DMS153 (cell line): ENCODE measurements around the gene GALNT7.

ENCODE experiments used
- DNase-seq: peaks from one replicate; lab custom pipeline; 2025; lab: John Stamatoyannopoulos, UW

Gene GALNT7

DNA sequence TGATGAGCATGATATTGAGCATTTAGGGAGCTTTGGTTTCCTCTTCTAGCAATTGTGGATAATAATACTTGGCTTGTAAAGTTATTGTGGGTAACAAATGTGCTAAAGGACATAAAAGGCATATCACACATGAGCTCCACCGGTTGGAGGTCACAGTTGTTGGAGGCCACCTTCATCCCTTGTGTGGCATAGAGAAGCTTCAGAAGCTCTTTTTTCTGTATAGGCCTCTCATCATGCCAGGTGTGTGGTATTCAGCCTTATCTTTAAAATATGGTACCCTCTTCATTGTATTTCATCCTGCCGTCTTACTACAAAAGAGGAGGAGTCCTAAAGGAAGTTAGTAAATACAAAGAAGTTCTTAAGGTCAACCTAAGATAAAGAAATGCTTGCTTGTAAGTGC lies 99.1 kb downstream of the GALNT7 start:
- no peak for DNase-seq

DNA sequence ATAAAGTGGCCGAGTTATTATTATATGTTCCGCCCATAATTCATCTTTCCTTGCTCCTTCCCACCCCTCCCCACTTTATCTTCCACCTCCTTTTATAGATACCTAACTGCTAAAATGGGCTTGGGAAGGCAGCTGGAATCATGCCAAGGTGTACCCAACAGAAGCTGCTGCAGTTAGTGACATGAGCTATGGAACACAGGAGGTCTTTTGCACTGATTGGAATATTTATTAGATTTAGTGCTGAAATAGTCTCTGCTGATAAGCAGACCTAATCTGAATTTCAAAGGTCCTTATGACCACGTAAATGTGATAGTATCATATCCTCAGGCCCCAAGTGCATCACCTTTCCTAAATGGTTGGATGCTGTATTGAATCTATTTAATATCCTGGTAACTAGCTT lies 100.7 kb downstream of the GALNT7 start:
- no peak for DNase-seq

DNA sequence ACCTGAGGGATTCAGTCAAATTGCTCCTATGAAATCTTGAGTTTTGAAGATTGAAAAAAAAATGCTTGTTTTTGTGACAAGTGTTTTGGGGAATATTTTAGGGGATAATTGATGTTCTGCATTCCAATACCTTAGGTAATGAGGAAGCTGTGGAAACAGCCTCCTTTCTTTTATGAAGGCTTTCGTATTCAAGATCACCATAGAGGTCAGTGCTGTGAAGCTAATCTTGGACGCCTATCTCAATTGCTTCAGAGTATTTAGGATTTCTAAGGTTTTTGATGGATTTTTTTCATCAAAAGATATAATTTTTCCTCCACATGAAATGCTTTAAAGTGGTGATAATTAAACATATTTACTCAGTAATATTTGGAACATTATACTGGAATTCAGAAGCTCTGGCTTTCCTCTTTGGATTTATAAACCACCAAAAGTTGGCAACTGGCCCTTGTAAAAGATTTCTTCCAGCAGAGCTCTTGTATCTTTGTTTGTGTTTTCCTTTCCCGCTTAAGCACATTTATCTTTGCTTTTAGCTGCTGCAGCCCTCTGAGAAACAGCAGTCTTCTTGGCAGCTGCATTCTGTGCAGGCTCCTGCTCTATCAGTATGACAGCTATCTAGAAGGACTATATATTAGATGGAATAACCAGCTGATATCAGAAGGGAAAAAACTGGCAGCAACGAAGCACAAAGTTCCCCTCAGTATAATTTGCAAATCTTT lies 101.9 kb downstream of the GALNT7 start:
- DNase-seq = no peak

DNA sequence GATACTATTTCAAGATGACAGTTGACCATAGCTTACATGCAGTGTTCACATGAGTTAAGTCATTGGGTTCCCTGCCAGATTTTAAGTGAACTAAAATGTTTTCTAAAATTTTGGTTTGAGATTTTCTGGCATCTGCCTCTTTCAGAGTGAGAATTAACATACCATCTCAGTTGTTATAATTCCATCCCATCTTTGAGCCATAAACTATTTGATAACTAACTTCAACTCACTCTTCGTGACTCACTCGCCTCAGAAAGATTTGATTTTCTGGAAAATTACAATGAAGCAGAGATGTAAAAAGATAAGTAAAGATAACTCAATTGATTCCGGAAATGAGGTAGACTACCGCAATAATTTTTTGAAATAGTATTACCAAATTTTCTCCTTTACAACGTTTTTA lies 103.7 kb downstream of the GALNT7 start:
- no peak for DNase-seq

DNA sequence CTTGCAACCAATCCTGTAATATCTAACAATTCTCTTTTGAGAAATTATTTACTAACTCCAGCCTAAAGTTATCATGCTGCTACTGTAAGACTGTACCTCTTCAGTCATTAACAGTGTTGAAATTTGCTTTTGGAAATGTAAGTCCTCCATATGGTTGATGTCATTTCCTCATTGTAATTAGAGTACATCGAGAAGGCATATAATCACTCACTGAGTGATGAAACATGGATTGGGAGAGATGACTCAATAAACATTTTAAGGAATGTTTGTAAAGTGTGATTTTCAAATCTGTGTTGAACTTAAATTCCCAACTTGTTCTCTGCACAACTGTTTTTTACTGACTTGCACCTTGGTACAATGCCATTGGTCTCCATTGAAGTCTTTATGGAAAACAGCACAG lies 104.4 kb downstream of the GALNT7 start:
- DNase-seq = no peak

DNA sequence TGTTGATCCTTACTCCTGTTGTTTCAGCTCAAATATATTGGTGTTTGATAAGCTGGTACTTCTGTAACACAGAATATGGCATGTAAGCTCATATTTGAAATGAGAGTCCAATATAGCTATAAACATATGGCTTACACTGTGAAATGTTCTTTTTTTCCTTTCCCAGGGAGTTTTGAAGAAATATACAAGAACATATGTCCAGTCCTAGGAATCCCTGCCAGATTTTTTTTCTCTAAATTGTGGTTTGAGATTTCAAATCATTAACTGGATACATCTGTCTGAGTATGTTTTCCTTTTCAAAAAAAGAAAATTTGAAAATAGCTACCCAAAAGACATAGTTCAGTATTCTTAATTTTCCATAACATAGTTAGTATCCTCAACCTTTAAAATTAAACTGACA lies 105.3 kb downstream of the GALNT7 start:
- DNase-seq = no peak

DNA sequence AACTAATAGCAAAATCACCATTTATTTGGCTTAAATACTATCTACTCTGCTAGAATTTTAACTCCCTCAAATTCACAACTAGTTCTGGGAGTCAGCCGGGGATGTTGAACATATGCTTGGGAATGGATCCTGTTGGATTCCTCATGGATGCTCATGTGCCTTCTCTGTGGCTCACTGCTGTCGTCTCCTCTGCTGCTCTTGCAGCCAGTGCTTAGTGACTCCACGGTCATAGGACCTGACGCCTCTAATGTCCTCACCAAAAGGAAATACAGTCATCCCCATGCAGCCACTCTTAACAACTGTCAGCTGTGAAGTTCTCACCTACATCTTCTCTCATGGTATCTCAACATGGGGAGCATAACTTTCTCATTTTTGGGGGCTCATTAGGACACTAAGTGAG lies 106.1 kb downstream of the GALNT7 start:
- no peak for DNase-seq

DNA sequence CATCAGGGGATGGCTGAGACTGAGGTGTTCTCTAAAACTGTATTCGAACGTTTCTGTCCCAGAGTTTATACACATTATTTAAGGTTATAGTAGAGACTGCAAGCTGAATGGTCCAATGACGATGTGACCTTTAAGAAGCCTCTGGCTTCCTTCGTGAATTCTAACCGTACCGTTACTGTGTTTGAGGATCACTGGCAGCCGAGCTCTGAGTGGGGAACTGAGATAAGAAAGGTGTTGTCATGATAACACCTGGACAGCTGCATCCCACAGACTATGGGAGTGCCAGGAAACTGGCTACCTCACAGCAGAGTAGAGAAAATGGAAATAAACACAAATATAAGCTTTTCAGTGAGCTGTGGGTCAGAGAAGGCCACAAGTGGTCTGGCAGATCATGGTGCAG lies 106.5 kb downstream of the GALNT7 start:
- DNase-seq = no peak

DNA sequence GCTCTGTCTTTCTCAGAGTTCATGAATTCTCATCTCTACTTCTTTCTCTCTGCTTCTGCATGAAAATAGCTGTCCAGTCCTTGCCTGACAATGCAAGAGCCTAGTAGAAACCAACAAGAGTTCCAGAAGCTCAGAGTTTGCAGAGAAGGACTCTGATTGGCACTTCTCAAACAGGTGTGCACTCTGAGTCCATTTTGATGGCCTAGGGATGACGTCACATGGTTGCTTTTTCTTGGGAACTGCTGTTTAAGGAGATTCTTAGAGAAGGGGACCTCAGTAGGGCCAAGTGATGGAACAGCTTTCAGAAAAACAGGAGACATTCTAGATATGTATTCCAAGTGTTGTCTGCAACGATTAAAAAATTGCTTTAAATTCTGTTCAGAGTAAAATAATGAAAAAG lies 108.7 kb downstream of the GALNT7 start:
- no peak for DNase-seq

DNA sequence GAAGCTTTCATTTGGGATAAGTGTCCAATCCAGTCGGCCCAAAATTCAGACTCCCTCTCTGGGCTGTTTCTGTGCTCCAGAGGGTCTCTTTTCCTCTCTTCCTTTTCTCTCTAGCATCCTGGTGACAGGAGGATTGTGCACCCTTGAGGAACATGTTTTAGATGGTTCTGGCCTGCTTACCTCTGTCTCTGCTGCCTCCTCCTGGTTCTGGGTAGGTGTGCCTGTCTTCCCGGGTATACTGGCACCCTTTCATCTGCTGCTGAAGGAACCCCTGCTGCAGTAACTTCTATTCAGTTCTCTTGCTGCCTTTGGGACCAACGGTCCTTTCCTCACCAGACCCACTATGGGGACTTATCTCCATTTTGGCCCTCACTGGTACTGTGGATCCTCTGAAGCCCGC lies 112.4 kb downstream of the GALNT7 start:
- no peak for DNase-seq

DNA sequence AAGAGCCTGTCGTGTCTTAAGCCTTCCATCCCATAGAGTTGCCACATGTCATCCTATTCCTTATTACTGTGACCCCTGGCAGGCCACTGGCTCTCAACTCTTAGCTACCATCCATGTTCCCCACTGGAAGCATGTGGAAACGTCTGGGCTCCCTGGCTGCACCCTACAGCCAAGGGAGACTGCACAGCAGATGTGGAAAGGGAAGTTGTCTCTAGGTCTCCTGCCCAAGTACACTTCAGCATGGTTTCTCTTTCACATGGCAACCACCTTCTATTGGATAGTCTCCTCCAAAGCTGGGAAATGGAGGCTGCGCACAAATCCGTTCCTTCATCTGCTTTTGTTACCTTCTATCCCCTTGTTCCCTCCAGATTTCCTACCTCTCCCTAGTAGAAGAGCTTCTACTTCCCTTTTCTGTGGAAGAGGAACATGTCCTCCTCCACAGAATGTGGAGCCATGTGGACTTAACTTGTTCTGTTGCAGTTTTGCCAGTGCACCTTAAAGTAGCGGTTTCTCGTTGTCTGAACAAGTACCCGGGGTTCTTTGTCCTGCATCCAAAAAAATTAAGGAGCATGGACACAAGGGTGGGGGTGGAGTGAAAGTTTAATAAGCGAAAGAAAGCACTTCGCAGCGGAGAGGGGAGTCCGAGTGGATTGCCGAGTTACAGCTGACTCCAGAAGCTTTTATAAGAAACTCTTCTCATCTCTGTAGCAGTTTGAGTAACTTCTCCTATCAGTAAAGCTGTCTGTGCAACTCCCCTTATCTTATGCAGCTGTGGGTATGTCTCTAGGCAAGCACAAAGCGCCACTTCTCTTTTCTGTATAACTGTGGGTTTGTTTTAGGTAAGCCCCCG lies 113.0 kb downstream of the GALNT7 start:
- DNase-seq = no peak

DNA sequence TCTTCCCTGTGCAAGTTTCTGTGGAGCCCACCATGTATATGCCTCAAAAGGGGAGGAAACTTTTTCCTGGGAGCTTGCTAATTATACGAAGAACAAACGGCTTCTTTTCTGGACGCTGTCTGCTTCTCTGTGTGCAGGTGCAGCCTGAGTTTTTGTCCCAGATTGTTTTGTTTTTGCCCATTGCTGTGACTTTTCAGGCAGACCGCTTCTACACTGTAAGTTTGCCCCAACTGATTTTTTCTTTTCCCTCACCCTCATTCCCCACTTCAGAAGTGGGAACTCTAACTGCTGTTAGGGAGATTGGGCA lies 113.6 kb downstream of the GALNT7 start:
- DNase-seq = no peak

DNA sequence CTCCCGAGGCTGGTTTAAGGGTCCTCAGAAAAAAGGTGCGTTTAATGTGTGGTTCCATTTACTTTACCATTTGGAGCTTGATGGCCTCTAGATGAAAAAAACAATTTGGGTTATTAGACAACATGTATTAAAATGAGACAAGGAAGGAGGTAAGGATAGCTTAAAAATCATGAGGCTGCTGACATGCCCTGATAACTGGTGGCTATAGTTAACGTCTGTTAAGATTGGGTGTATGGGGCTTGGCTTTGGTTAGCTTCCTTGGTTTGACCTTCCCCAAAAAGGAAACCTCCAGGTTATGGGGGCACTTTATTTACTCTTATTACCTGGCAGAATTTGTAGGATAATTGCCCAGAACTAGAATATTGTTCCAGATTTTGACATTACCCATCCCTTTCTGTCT lies 114.0 kb downstream of the GALNT7 start:
- no peak for DNase-seq

DNA sequence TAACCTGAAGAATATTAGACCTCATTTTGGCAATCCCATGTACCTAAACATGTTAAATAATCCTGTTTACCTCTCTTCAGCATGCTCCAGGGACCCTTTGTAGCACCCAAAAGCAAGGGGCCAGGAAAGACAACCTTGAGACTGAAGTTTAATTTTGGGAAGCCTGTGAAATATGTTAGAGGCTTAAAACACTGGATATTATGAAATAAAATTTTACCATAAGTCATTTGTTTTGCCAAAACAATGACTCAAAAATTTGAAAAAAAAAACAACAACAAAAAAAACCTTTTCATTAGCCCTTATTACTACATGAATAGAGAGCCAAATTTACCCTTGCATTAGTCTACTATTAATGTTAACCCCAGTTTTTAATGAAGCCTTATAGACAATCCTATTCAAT lies 115.9 kb downstream of the GALNT7 start:
- DNase-seq = no peak

DNA sequence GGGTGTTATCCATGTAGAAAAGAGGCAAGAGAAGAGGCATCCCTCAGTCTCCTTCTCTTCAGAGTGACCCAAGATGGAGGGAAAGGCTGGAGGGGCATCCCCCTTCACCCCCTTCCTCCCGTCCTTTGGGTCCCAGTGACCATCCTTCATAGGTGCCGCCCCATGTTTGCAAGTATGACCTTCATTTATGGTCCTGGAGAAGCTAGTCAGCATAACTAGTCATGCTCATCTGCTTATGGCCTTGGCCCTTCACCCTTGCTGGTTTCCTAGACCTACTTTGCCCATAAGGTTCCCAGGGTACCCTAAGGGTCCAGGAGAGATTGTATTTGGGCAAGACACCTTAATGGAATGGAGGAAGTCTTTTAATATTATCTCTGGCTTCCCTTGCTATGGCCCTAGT lies 118.9 kb downstream of the GALNT7 start:
- DNase-seq = no peak

DNA sequence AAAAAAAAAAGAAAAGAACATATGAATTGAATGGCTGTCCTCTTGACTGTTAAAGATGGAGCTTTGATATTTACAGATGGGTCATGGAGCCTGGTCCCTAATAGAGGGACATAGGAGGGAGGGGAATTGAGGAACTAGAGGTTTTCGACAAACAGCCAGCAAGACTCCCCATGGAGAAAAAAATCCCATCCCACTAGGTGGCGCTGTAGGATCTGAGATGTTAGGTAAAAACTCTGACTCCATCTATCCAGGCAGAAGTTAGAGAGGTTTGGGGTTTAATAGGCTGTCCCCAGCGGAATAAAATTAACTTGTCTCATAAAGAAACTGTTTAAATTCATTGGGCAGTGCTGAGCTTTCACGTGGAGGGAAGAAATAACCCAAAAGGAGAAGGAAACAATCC lies 119.7 kb downstream of the GALNT7 start:
- no peak for DNase-seq

DNA sequence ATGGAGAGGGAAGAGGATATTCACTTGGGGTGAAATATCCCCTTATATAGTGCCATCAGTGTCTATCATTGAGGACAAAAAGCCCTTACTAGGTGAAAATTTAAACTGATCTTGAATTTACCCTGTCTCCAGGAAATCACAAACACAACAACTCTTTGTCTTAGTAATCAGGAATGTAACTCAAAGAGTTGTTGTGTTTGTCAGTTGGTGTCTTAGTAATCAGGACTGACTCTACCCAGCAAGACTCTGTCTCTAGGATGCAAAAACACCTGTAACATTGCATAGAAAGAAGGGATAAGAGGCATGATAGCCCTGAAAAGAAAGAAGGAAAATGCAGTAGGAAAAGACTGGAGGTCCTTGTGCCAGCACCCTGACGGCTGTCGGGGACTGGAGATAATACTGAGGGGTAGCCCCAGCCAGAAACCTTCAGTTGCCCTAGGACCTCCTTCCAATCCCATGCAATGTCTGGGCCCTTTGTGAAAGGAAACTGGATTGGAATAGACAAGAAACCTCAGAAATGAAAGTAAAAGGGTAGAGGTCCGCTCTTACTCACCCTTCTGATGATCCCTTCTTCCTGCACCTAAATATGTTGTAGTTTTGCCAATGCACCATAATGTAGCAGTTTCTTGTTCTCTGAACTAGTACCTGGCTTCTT lies 120.2 kb downstream of the GALNT7 start:
- DNase-seq = no peak

DNA sequence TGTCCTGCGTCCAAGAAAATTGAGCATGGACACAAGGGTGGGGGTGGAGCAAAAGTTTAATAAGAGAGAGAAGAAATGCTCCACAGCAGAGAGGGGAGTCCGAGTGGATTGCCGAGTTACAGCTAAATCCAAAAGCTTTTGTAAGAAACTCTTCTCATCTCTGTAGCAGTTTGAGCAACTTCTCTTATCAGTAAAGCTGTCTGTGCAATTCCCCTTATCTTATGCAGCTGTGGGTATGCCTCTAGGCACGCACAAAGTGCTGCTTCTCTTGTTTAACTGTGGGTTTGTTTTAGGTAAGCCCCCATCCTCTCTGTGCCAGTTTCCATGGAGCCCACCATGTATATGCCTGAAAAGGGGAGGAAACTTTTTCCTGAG lies 120.7 kb downstream of the GALNT7 start:
- no peak for DNase-seq

DNA sequence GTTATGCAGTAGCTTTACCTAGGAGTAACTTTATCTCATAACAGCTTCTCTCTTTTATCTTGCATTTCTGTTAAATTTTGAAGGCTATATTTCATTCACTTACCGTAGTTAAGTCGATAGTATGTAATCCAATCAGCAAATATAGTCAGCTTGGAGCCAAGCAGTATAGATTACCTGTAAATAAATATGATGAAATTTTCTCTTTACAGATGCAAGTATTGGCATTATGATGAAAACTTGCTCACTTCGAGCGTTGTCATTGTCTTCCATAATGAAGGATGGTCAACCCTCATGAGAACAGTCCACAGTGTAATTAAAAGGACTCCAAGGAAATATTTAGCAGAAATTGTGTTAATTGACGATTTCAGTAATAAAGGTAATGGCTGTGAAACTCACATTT lies 123.3 kb downstream of the GALNT7 start:
- no peak for DNase-seq

DNA sequence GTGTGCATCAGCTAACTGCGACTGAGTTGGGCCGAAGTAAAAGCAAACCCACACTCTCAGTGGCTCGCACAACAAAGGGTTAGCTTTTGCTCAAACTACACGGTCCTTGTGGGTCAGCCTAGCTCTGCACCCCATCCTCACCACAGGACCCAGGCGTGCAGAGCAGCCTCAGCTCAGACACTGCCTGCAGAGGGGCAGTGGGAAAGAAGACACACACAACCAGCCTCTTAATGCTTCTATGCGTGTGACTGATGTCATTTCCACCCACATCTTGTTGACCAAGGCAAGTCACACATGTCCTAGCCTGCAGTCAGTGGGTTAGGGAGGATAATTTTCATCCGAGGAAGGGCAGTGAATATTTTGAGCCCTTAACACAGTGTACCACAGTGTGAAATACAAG lies 125.1 kb downstream of the GALNT7 start:
- no peak for DNase-seq

DNA sequence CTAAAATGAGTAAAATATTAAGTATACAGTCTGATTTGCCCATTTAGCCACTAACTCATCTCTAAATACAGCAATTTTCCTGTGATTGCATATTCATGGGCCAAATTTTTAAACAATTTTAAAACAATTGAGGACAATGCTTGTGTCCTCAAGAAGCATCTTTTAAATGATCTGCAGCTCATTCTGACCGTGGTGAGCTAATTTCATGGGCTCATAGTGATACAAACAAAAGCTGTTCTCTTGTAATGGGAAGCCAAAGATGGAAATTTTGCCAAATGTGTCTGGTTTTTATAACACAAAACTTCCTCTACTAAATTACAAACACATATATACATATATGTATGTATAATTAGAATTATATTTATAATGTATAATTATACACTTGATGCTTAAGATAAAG lies 125.8 kb downstream of the GALNT7 start:
- DNase-seq = no peak

DNA sequence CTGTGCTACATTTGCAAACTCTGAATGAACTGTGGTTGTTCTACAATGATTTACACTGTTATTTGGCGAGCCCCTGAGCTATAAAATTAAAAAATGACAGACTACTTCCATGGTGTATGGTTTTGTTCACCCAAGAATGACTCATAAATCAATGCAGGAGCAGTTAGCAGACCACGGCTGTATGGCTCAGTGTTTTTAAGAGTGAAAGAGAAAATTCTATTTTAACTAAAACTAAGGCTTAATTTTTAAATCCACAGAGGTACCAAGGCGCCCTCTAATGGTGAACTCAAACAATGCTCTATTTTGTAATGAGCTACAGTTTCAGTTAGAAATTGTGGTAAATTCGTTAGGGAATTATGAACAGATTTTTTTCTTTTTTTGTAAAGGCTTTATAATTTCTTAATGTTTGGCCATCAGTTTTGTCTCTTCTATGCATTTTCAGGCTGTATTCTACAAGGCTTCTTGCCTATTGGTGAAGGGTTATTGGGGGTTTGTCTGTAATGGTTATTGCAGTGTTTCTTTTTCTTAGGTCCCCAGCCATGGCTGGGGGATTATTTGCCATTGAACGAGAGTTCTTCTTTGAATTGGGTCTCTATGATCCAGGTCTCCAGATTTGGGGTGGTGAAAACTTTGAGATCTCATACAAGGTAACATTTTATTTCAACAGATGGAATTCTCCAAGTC lies 133.0 kb downstream of the GALNT7 start:
- no peak for DNase-seq

DNA sequence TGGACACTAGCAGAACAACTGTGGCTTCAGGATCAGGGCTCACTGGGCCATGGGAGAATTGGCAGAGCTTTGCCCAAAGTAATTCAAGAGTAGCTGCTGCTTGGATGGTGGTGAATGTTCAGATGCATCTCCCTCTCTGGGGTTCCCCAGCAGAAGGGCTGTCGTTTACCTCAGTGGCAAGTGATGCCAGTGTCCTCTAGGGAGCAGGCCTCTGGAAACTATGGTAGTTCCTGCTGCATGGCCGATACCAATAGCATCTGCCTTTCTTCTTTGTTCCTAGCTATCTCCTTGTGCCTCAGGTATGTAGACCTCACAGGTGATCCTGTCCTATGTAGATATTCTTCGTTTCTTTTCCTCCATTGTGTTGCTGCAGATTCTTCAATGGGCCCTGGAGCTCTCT lies 139.2 kb downstream of the GALNT7 start:
- DNase-seq = no peak
